ENCODE data around the gene PPP1R14C. TPM values are rescaled to one million over a fixed set of nuclear protein-coding genes. Genes with fewer than 3 reads are reported as not detected.

The PPP1R14C gene
- total RNA-seq, 1 donor from 2014 or later: 12.6 TPM

GRCh38 chr6:150198532-150198931 lies 55.7 kb downstream of the PPP1R14C start:
- Mint-ChIP-seq H3K9me3 (no peaks in the 10 kb centered on the region), H3K27me3 (no peaks in the 10 kb centered on the region), H3K4me3 (no peak overlapping the region), H3K27ac (peak overlapping the region; percentile 15), H3K36me3 (peaks cover 5% of the 10 kb centered on the region), H3K4me1 (ENCODE audit: unreplicated experiment) (peaks cover 31% of the 10 kb centered on the region)
- DNase-seq (ENCODE audit: extremely low spot score, unreplicated experiment): no peak
- no peak for TF ChIP-seq CTCF (conservative IDR thresholded peaks at IDR 0.05)

- Mint-ChIP-seq H3K4me1 (ENCODE audit: unreplicated experiment) (peaks cover 31% of the 10 kb centered on the region), H3K4me3 (no peak overlapping the region), H3K27me3 (no peaks in the 10 kb centered on the region), H3K9me3 (no peaks in the 10 kb centered on the region), H3K36me3 (no peaks in the 10 kb centered on the region), H3K27ac (peak overlapping the region; percentile 15)
- DNase-seq (ENCODE audit: extremely low spot score, unreplicated experiment): no peak
- TF ChIP-seq CTCF (conservative IDR thresholded peaks at IDR 0.05): no peak
These were observed 56.4 kb downstream of the PPP1R14C start for GRCh38 chr6:150199241-150199640.

GRCh38 chr6:150200428-150201100 lies 57.7 kb downstream of the PPP1R14C start:
- peaks cover 30% of the 10 kb centered on the region for H3K4me1 Mint-ChIP-seq (ENCODE audit: unreplicated experiment)
- no peak for DNase-seq (ENCODE audit: extremely low spot score, unreplicated experiment)
- no peak overlapping the region for H3K4me3 Mint-ChIP-seq
- TF ChIP-seq CTCF (conservative IDR thresholded peaks at IDR 0.05): no peak
- H3K27me3 Mint-ChIP-seq: no peaks in the 10 kb centered on the region
- peak overlapping the region; percentile 40 for H3K27ac Mint-ChIP-seq
- H3K36me3 Mint-ChIP-seq: no peaks in the 10 kb centered on the region
- no peaks in the 10 kb centered on the region for H3K9me3 Mint-ChIP-seq

GRCh38 chr6:150201285-150201684 lies 58.4 kb downstream of the PPP1R14C start:
- Mint-ChIP-seq H3K4me1 (ENCODE audit: unreplicated experiment) (peaks cover 23% of the 10 kb centered on the region), H3K27me3 (no peaks in the 10 kb centered on the region), H3K4me3 (peak overlapping the region; percentile 30), H3K27ac (no peak overlapping the region), H3K36me3 (no peaks in the 10 kb centered on the region), H3K9me3 (no peaks in the 10 kb centered on the region)
- no peak for TF ChIP-seq CTCF (conservative IDR thresholded peaks at IDR 0.05)
- DNase-seq (ENCODE audit: extremely low spot score, unreplicated experiment): no peak

GRCh38 chr6:150201772-150202329 lies 59.0 kb downstream of the PPP1R14C start:
- no peaks in the 10 kb centered on the region for H3K9me3 Mint-ChIP-seq
- H3K36me3 Mint-ChIP-seq: no peaks in the 10 kb centered on the region
- H3K27ac Mint-ChIP-seq: peak overlapping the region; percentile 42
- H3K4me1 Mint-ChIP-seq (ENCODE audit: unreplicated experiment): peaks cover 17% of the 10 kb centered on the region
- DNase-seq (ENCODE audit: extremely low spot score, unreplicated experiment): no peak
- no peak for TF ChIP-seq CTCF (conservative IDR thresholded peaks at IDR 0.05)
- peak overlapping the region; percentile 30 for H3K4me3 Mint-ChIP-seq
- H3K27me3 Mint-ChIP-seq: no peaks in the 10 kb centered on the region

All from type B pancreatic cell (in vitro differentiated cells).